HG03064 (cell line): ENCODE measurements around the gene LGALS7B.
"Not testable (repeated sequence)": the region's sequence is repeated elsewhere in the genome, so short reads cannot be mapped to it uniquely, and the experiment has no call there.

Source experiments
- ATAC-seq: cut with Tn5 transposase; IDR thresholded peaks from one replicate; pipeline ENCODE4 v1.9.1; 2021; ENCODE audit warnings: low read depth; ENCODE audit not compliant: unreplicated experiment

LGALS7B gene

GRCh38 chr19:38793671-38794070 is 4.7 kb downstream of the LGALS7B start:
- ATAC-seq, result no peak

- ATAC-seq, result no peak
Observed at GRCh38 chr19:38795549-38795948, 6.5 kb downstream of the LGALS7B start.

- no peak for ATAC-seq
Observed at GRCh38 chr19:38796154-38796553, 7.2 kb downstream of the LGALS7B start.

- ATAC-seq, result not testable (repeated sequence)
Observed at GRCh38 chr19:38797781-38798180, 8.8 kb downstream of the LGALS7B start.

GRCh38 chr19:38799104-38799503 is 10.1 kb downstream of the LGALS7B start:
- no peak for ATAC-seq

GRCh38 chr19:38800577-38801347 is 11.8 kb downstream of the LGALS7B start:
- ATAC-seq, result no peak

GRCh38 chr19:38801359-38802095 is 12.5 kb downstream of the LGALS7B start:
- no peak for ATAC-seq

GRCh38 chr19:38803543-38803942 is 14.5 kb downstream of the LGALS7B start:
- no peak for ATAC-seq

- ATAC-seq, result no peak
Observed at GRCh38 chr19:38805180-38805579, 16.2 kb downstream of the LGALS7B start.

GRCh38 chr19:38806371-38806770 is 17.4 kb downstream of the LGALS7B start:
- ATAC-seq, result no peak

- ATAC-seq, result not testable (repeated sequence)
Observed at GRCh38 chr19:38807374-38808098, 18.5 kb downstream of the LGALS7B start.

- ATAC-seq, result no peak
Observed at GRCh38 chr19:38808741-38809140, 19.7 kb downstream of the LGALS7B start.

- no peak for ATAC-seq
Observed at GRCh38 chr19:38809592-38810252, 20.7 kb downstream of the LGALS7B start.

GRCh38 chr19:38812009-38812840 is 23.2 kb downstream of the LGALS7B start:
- no peak for ATAC-seq

- no peak for ATAC-seq
Observed at GRCh38 chr19:38812841-38813320, 23.9 kb downstream of the LGALS7B start, which contains the start of gene LGALS4. Gene LGALS4 (minus strand): TSS chr19:38812945. CDS start chr19:38812886, 59 bp downstream.

GRCh38 chr19:38813323-38813722 is 24.3 kb downstream of the LGALS7B start:
- ATAC-seq, result no peak

- not testable (repeated sequence) for ATAC-seq
Observed at GRCh38 chr19:38813932-38814331, 24.9 kb downstream of the LGALS7B start.

GRCh38 chr19:38815059-38816001 is 26.3 kb downstream of the LGALS7B start:
- no peak for ATAC-seq
